ENCODE data around the gene FAM199X. TPM values are rescaled to one million over a fixed set of nuclear protein-coding genes. Genes with fewer than 3 reads are reported as not detected.
A peak's percentile ranks its signal among the peaks of the same experiment; 100 is the strongest.

Gene FAM199X
- total RNA-seq, 5 donors from 2014 or later (not counting 1 experiment from before 2014, with no cell fraction given), result 15.3 to 17.2 (median 16.2) TPM

DNA sequence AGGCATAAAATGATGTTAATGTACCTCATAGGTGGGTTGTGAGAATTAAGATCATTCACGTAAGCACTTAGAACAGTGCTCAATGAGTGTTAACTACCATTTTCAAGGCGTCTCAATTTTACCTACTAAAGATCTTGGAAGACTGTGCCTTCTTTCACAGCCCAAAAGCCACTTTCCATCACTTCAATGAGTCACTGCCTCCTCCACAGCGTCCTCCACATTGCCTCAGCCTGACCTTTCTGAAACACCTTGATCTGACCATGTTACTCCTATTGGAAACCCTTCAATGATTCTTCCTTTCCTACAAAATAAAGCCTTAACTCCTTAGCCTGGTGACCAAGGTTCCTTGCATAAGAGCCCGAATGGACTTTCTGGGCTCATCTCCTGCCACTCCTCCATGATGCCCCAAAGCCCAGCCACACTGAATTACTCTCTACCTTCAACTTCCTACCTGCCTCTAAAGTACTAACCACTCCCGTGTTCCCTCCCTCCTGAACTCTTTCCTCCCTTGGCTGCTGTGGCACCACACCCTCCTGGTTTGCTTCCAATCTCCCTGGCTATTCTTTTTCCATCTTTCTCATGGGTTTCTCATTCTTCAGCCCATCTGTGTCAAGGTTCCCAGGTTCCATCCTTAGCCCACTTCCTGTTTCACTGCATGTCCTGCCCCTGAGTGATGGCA lies 31.5 kb upstream of the FAM199X start:
- H3K27me3 ChIP-seq (replicated peaks in 1 of 2; ENCODE audit: control insufficient read depth in 2 of 2, extremely low read depth in 1 of 2, insufficient read depth in 2 of 2, low read length in 1 of 2), result no peaks in the 10 kb centered on the region
- ChIA-PET POLR2A (no interaction called here), CTCF (no interaction called here)
- H3K27ac Mint-ChIP-seq, result peak overlapping the region in 1 of 2 donors; percentile 55
- H3K36me3 ChIP-seq (ENCODE audit: control insufficient read depth in 2 of 2, extremely low read depth in 1 of 2, insufficient read depth in 1 of 2, low read length in 1 of 2), result peaks cover 0 to 12% of the 10 kb centered on the region in 2 donors
- ATAC-seq (replicated peaks in 1 of 4) (no peak), DNase-seq (no peak)
- peaks cover 0 to 15% of the 10 kb centered on the region in 2 experiments for H3K4me1 ChIP-seq (ENCODE audit: control insufficient read depth in 1 of 2, extremely low read depth in 1 of 2, insufficient read depth in 2 of 2, low read length in 2 of 2)
- H3K4me3 Mint-ChIP-seq, result no peak overlapping the region
- H3K4me3 ChIP-seq (ENCODE audit: control insufficient read depth in 1 of 2, extremely low read depth in 1 of 2, low read length in 1 of 2), result no peak overlapping the region
- H3K27me3 Mint-ChIP-seq, result peaks cover 0 to 19% of the 10 kb centered on the region in 2 donors
- peaks cover 5% of the 10 kb centered on the region for H3K36me3 Mint-ChIP-seq
- H3K9me3 ChIP-seq, result no peaks in the 10 kb centered on the region
- peaks cover 14 to 25% (median 20%) of the 10 kb centered on the region in 3 donors for H3K4me1 Mint-ChIP-seq
- 80% methylated on average over 1 of the region's 5 CpGs for WGBS (ENCODE audit: insufficient coverage)
- H3K9me3 Mint-ChIP-seq, result no peaks in the 10 kb centered on the region
- no peak overlapping the region for H3K27ac ChIP-seq (ENCODE audit: low read length)

DNA sequence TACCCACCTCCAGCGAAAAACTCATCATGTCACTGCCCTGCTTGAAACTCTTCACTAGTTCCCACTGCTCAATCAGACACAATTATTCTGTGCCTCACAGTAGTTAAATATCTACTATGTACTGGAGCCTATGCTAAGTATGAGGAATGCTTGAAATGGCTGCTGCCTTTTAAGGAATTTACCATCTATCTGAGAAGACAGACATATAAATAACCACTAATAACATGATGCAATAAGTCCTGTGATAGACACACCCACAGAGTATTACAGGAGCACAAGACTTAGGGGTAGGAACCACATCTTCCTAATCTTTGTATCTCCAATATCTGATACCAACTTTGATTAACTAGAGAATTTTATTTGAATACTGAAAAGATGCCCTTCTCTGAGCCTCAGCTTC lies 30.6 kb upstream of the FAM199X start:
- no CpG with 5 or more reads among the region's 1 CpG for WGBS (ENCODE audit: insufficient coverage)
- CTCF ChIA-PET, result interaction anchor here (0.5 to 4.1 kb wide), 10 partner anchors 13 to 196 kb away, joined by 3 to 18 read pairs (median 4); partner anchors contain the start of genes SLC25A53 (in 1 of the 2) and ZCCHC18 (in 1 of the 2)
- DNase-seq, result no peak

DNA sequence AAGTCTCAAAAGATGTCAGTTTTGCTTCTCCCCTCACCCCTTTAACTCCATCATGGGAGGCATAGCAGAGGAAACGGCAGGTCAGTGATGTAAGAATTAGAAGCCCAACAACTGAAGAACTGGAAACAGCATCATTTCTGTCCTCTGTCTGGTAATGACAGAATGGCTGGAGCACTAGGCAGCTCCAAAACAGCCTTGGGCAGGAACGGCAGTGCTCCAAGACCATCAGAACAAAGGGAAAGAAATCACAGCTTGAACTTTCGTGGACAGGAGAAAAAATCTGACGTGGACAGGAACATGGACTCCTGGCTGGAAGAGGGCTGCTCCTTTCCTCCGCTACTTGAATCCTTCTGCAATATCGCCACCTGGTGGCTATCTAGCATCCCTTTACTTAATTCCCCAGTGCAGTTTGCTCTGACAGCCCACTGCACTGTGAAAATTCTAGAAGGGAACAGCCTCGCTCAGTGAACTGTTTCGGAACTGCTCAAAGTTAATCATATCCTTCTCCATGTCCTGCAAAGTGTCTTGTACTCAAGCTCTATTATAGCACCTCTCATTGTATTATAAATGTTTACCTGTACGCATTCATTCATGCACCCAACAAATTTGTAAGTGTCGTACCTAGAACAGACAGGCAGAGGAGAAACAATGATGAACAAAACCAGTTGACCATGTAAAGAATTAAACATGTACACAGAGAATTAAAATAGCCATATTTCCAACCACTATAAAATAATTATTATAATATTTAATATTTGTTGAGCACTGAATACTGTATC lies 29.8 kb upstream of the FAM199X start:
- H3K36me3 Mint-ChIP-seq, result no peaks in the 10 kb centered on the region
- H3K27ac ChIP-seq (ENCODE audit: low read length), result no peak overlapping the region
- H3K4me3 Mint-ChIP-seq, result no peak overlapping the region

More for the DNA sequence above, 30.6 kb upstream of the FAM199X start:
- no peak for ATAC-seq (replicated peaks in 1 of 4)
- POLR2A ChIA-PET, result no interaction called here
- Mint-ChIP-seq H3K27me3 (peaks cover 0 to 19% of the 10 kb centered on the region in 2 donors), H3K4me3 (no peak overlapping the region), H3K9me3 (no peaks in the 10 kb centered on the region), H3K4me1 (peaks cover 14 to 25% (median 20%) of the 10 kb centered on the region in 3 donors), H3K36me3 (peaks cover 1% of the 10 kb centered on the region), H3K27ac (peak overlapping the region in 1 of 2 donors; percentile 4)
- Histone ChIP-seq H3K4me3 (ENCODE audit: control insufficient read depth in 1 of 2, extremely low read depth in 1 of 2, low read length in 1 of 2) (no peak overlapping the region), H3K27me3 (replicated peaks in 1 of 2; ENCODE audit: control insufficient read depth in 2 of 2, extremely low read depth in 1 of 2, insufficient read depth in 2 of 2, low read length in 1 of 2) (no peaks in the 10 kb centered on the region), H3K27ac (ENCODE audit: low read length) (no peak overlapping the region), H3K9me3 (no peaks in the 10 kb centered on the region), H3K4me1 (ENCODE audit: control insufficient read depth in 1 of 2, extremely low read depth in 1 of 2, insufficient read depth in 2 of 2, low read length in 2 of 2) (peaks cover 0 to 15% of the 10 kb centered on the region in 2 experiments), H3K36me3 (ENCODE audit: control insufficient read depth in 2 of 2, extremely low read depth in 1 of 2, insufficient read depth in 1 of 2, low read length in 1 of 2) (peaks cover 0 to 4% of the 10 kb centered on the region in 2 donors)

DNA sequence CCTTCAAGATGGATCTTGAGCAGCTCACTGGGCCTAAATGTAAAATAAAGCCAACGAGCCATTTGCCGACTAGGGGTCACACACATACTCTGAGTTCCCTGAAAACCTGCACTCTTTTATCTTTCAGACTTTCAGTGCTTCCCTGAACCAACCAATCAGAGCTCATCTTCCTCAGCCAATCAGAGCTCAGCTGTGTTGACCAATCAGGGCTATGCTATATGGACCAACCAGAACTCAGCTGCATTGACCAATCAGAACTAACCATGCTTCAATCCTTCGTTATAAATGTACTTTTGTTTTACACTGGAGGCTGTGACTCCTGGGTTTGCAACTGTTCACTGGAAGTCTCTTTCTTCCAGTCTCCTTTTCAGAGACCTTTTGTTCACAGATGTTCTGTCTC lies 28.8 kb upstream of the FAM199X start:
- peak in 1 of 35 experiments; percentile 26 for DNase-seq
- no peaks in the 10 kb centered on the region for H3K27me3 ChIP-seq (replicated peaks in 1 of 2; ENCODE audit: control insufficient read depth in 2 of 2, extremely low read depth in 1 of 2, insufficient read depth in 2 of 2, low read length in 1 of 2)
- peaks cover 0 to 15% of the 10 kb centered on the region in 2 experiments for H3K4me1 ChIP-seq (ENCODE audit: control insufficient read depth in 1 of 2, extremely low read depth in 1 of 2, insufficient read depth in 2 of 2, low read length in 2 of 2)
- peaks cover 0 to 2% of the 10 kb centered on the region in 2 donors for H3K36me3 ChIP-seq (ENCODE audit: control insufficient read depth in 2 of 2, extremely low read depth in 1 of 2, insufficient read depth in 1 of 2, low read length in 1 of 2)
- Mint-ChIP-seq H3K27ac (no peak overlapping the region), H3K4me3 (no peak overlapping the region), H3K36me3 (no peaks in the 10 kb centered on the region), H3K27me3 (peaks cover 0 to 14% of the 10 kb centered on the region in 2 donors), H3K4me1 (peaks cover 18 to 30% (median 26%) of the 10 kb centered on the region in 3 donors), H3K9me3 (no peaks in the 10 kb centered on the region)
- no peak overlapping the region for H3K4me3 ChIP-seq (ENCODE audit: control insufficient read depth in 1 of 2, extremely low read depth in 1 of 2, low read length in 1 of 2)
- POLR2A ChIA-PET, result no interaction called here
- no peaks in the 10 kb centered on the region for H3K9me3 ChIP-seq
- CTCF ChIA-PET, result interaction anchor here (0.7 to 4.1 kb wide), 6 partner anchors 9 to 293 kb away, joined by 3 to 18 read pairs (median 6); partner anchors contain the start of gene SLC25A53 (in 1 of the 2)
- 80% methylated on average over 1 of the region's 3 CpGs for WGBS (ENCODE audit: insufficient coverage)
- peak in 1 of 4 experiments; percentile 66 for ATAC-seq (replicated peaks in 1 of 4)
- no peak overlapping the region for H3K27ac ChIP-seq (ENCODE audit: low read length)

More for the DNA sequence above, 29.8 kb upstream of the FAM199X start:
- no peaks in the 10 kb centered on the region for H3K9me3 ChIP-seq
- ChIA-PET CTCF (interaction anchor here (0.6 to 4.1 kb wide), 9 partner anchors 13 to 38 kb away, joined by 3 to 18 read pairs (median 4); partner anchors contain the start of genes SLC25A53 (in 1 of the 2) and ZCCHC18 (in 1 of the 2)), POLR2A (no interaction called here)
- DNase-seq (peak in 30 of 35 experiments; percentile 15 to 82 (median 39)), ATAC-seq (replicated peaks in 1 of 4) (peak in 3 of 4 experiments; percentile 58 to 81 (median 72))
- H3K4me1 ChIP-seq (ENCODE audit: control insufficient read depth in 1 of 2, extremely low read depth in 1 of 2, insufficient read depth in 2 of 2, low read length in 2 of 2), result peaks cover 0 to 15% of the 10 kb centered on the region in 2 experiments
- 3% methylated on average over 5 of the region's 10 CpGs for WGBS (ENCODE audit: insufficient coverage)
- H3K27ac Mint-ChIP-seq, result no peak overlapping the region
- H3K4me1 Mint-ChIP-seq, result peaks cover 14 to 25% (median 20%) of the 10 kb centered on the region in 3 donors
- H3K36me3 ChIP-seq (ENCODE audit: control insufficient read depth in 2 of 2, extremely low read depth in 1 of 2, insufficient read depth in 1 of 2, low read length in 1 of 2), result peaks cover 0 to 2% of the 10 kb centered on the region in 2 donors
- H3K4me3 ChIP-seq (ENCODE audit: control insufficient read depth in 1 of 2, extremely low read depth in 1 of 2, low read length in 1 of 2), result no peak overlapping the region
- H3K27me3 Mint-ChIP-seq, result peaks cover 0 to 19% of the 10 kb centered on the region in 2 donors
- H3K9me3 Mint-ChIP-seq, result no peaks in the 10 kb centered on the region
- no peaks in the 10 kb centered on the region for H3K27me3 ChIP-seq (replicated peaks in 1 of 2; ENCODE audit: control insufficient read depth in 2 of 2, extremely low read depth in 1 of 2, insufficient read depth in 2 of 2, low read length in 1 of 2)

DNA sequence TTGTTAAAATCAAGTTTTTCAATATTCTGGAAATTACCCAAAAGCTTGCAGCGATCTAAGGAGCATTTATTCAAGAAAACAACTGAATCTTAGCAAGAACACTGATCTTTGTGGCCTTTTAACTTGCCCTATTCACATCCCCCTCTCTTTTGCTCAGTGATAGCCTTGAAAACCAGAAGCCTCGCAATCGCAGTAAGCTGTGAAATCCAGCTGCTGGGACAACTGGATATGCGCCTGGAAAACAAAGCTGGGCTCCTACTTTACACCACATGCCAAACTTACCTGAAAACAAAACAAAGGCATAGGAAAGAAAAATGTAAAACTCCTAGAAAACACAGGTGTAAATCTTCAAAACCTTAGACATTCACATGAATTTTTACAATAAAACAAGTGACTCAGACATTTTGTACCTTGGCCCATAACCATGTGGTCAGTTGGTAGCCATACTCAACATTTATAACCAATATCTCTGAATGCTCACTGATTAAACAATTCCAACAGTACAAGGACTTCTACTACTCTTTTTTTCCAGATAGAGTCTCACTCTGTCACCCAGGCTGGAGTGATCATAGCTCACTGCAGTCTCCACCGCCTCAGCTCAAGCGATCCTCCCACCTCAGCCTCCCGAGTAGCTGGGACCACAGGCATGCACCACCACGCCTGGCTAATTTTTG lies 25.0 kb upstream of the FAM199X start:
- Mint-ChIP-seq H3K27me3 (no peaks in the 10 kb centered on the region), H3K27ac (peak overlapping the region in 1 of 2 donors; percentile 16), H3K4me1 (peaks cover 28 to 37% (median 33%) of the 10 kb centered on the region in 3 donors), H3K9me3 (no peaks in the 10 kb centered on the region), H3K4me3 (no peak overlapping the region), H3K36me3 (peaks cover 9% of the 10 kb centered on the region)
- Histone ChIP-seq H3K36me3 (ENCODE audit: control insufficient read depth in 2 of 2, extremely low read depth in 1 of 2, insufficient read depth in 1 of 2, low read length in 1 of 2) (peaks cover 0 to 2% of the 10 kb centered on the region in 2 donors), H3K4me1 (ENCODE audit: control insufficient read depth in 1 of 2, extremely low read depth in 1 of 2, insufficient read depth in 2 of 2, low read length in 2 of 2) (peaks cover 0 to 3% of the 10 kb centered on the region in 2 experiments), H3K27me3 (replicated peaks in 1 of 2; ENCODE audit: control insufficient read depth in 2 of 2, extremely low read depth in 1 of 2, insufficient read depth in 2 of 2, low read length in 1 of 2) (no peaks in the 10 kb centered on the region), H3K9me3 (no peaks in the 10 kb centered on the region), H3K27ac (ENCODE audit: low read length) (no peak overlapping the region), H3K4me3 (ENCODE audit: control insufficient read depth in 1 of 2, extremely low read depth in 1 of 2, low read length in 1 of 2) (no peak overlapping the region)
- no CpG with 5 or more reads among the region's 8 CpGs for WGBS (ENCODE audit: insufficient coverage)
- no peak for DNase-seq
- POLR2A ChIA-PET, result no interaction called here
- ATAC-seq (replicated peaks in 1 of 4), result no peak
- CTCF ChIA-PET, result no interaction called here

DNA sequence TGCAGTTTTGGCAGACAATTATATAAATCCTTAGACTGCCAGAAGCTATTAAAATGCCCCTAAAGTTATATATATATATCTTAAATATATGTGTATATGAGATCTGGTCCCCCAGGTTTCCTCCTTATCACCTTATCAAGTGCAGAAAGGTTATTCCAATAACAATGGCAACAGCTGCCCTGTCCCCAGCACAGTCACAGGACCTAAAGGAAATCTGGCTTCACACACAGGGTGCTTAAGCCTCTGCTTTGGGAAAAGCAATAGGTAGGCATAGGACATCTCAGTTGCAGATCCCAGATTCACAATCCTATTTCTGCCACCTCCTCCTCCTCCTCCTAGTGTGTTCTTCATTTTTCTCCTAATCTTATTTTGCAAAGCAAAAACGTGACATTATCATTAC lies 15.2 kb upstream of the FAM199X start:
- Histone ChIP-seq H3K4me3 (ENCODE audit: control insufficient read depth in 1 of 2, extremely low read depth in 1 of 2, low read length in 1 of 2) (no peak overlapping the region), H3K36me3 (ENCODE audit: control insufficient read depth in 2 of 2, extremely low read depth in 1 of 2, insufficient read depth in 1 of 2, low read length in 1 of 2) (no peaks in the 10 kb centered on the region), H3K9me3 (no peaks in the 10 kb centered on the region), H3K27ac (ENCODE audit: low read length) (no peak overlapping the region), H3K4me1 (ENCODE audit: control insufficient read depth in 1 of 2, extremely low read depth in 1 of 2, insufficient read depth in 2 of 2, low read length in 2 of 2) (peaks cover 0 to 10% of the 10 kb centered on the region in 2 experiments), H3K27me3 (replicated peaks in 1 of 2; ENCODE audit: control insufficient read depth in 2 of 2, extremely low read depth in 1 of 2, insufficient read depth in 2 of 2, low read length in 1 of 2) (no peaks in the 10 kb centered on the region)
- H3K9me3 Mint-ChIP-seq, result no peaks in the 10 kb centered on the region
- H3K27ac Mint-ChIP-seq, result no peak overlapping the region
- ATAC-seq (replicated peaks in 1 of 4) (no peak), DNase-seq (no peak)
- no CpG with 5 or more reads among the region's 1 CpG for WGBS (ENCODE audit: insufficient coverage)
- H3K4me3 Mint-ChIP-seq, result no peak overlapping the region
- ChIA-PET POLR2A (no interaction called here), CTCF (no interaction called here)
- H3K27me3 Mint-ChIP-seq, result peaks cover 0 to 5% of the 10 kb centered on the region in 2 donors
- peaks cover 10 to 22% (median 10%) of the 10 kb centered on the region in 3 donors for H3K4me1 Mint-ChIP-seq
- peaks cover 2% of the 10 kb centered on the region for H3K36me3 Mint-ChIP-seq

Measured in T-cell (primary cell).